Measurements from ENCODE around the gene TRPM8.

DNA sequence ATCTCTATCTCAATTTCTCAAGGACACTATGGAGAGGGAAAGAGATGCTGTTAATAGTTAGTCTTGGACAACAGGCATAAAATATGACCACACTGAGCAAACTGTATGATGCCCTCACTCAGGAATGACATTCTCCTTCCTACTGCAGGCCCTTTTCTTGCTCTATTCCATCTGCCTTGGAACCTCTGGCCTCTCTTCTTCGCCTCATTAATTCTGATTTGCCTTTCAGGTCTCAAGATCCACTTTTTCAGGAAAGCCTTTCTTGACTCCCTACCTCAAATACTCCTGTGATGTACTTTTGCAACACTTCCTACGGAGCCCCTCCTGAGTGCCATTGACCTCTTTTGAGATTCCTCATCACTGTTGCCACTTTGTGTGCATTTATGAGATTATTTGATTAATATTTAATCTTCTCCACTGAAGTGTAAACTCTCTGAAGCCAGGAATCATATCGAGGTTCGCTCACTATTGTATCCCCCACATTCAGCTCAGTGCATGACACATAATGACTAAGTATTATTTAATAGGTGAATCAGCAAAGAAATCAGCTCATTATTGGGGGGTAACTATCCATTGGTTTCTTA is 112.1 kb downstream of the TRPM8 start:
- TF ChIP-seq CTCF (IDR thresholded peaks at IDR 0.05) (no peak), EP300 (IDR thresholded peaks at IDR 0.05) (no peak)
